Vagina (tissue), 2 donors: ENCODE data around the gene PLEKHA5.

Experiments
- POLR2A ChIP-seq, 2 donors: fragments of 450-650 bp; IDR thresholded peaks; one replicate each; pipeline ENCODE4 v1.6.1; 2017; ENCODE audit warnings: antibody characterized with exemption in 2 of 2, mild to moderate bottlenecking in 2 of 2, moderate library complexity in 2 of 2
- POLR2AphosphoS5 ChIP-seq, 2 donors: sonication (generic); formaldehyde crosslinking; IDR thresholded peaks; one replicate each; pipeline ENCODE4 v1.9.0; 2017; ENCODE audit warnings: antibody characterized with exemption in 2 of 2, mild to moderate bottlenecking in 2 of 2, low read depth in 1 of 2; ENCODE audit not compliant: insufficient read depth in 1 of 2
- TF ChIP-seq, protein P1 (sequence below), 3 experiments: fragments of 450-650 bp in 2 of 3; fragments of 200-600 bp in 1 of 3; sonication (generic) in 1 of 3; IDR thresholded peaks; one replicate each; pipeline ENCODE4 v1.5.1; 2017 to 2019; ENCODE audit warnings: antibody characterized with exemption in 3 of 3, mild to moderate bottlenecking in 2 of 3, moderate library complexity in 2 of 3

DNA sequence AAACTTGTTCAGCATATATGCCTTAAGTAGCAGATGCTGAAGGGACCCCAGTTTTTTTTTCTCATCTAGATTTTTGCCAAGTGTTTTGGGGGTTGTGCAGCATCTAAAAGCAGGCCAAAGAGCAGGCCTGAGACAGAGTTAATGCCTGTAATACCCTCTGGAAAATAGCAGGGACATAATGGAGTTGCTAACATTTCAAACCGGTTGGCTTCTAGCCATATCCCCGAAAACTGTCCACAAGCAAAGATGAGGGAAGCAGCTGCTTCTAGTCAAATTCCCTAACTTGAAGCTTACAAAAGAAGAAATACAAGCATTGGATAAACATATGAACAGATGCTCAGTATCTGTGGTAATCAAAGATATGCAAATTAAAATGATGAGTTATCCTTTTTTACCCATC, 257.6 kb downstream of the PLEKHA5 start:
- TF ChIP-seq, protein P1, sequence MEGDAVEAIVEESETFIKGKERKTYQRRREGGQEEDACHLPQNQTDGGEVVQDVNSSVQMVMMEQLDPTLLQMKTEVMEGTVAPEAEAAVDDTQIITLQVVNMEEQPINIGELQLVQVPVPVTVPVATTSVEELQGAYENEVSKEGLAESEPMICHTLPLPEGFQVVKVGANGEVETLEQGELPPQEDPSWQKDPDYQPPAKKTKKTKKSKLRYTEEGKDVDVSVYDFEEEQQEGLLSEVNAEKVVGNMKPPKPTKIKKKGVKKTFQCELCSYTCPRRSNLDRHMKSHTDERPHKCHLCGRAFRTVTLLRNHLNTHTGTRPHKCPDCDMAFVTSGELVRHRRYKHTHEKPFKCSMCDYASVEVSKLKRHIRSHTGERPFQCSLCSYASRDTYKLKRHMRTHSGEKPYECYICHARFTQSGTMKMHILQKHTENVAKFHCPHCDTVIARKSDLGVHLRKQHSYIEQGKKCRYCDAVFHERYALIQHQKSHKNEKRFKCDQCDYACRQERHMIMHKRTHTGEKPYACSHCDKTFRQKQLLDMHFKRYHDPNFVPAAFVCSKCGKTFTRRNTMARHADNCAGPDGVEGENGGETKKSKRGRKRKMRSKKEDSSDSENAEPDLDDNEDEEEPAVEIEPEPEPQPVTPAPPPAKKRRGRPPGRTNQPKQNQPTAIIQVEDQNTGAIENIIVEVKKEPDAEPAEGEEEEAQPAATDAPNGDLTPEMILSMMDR (IDR thresholded peaks at IDR 0.05), result no peak
- no peak for TF ChIP-seq POLR2A (IDR thresholded peaks at IDR 0.05)
- no peak for TF ChIP-seq POLR2AphosphoS5 (IDR thresholded peaks at IDR 0.05; ENCODE audit: insufficient read depth in 1 of 2, low read depth in 1 of 2)
